ENCODE results near the gene FERD3L.

The FERD3L gene

GRCh38 chr7:19139706-19140327 lies 5.4 kb downstream of the FERD3L start:
- no peak overlapping the region for H3K4me3 ChIP-seq (ENCODE audit: extremely low read depth, insufficient read depth, low read length, poor library complexity, severe bottlenecking)
- H3K27ac ChIP-seq (ENCODE audit: low read depth, low read length, severe bottlenecking): no peak overlapping the region
- 81 to 100% methylated on average over 1 to 4 of the region's 4 CpGs for WGBS, 2 experiments (ENCODE audit: insufficient coverage in 2 of 2)
- H3K9me3 ChIP-seq (ENCODE audit: control insufficient read depth, low read length): no peaks in the 10 kb centered on the region
- no peaks in the 10 kb centered on the region for H3K4me1 ChIP-seq (ENCODE audit: control insufficient read depth, insufficient read depth, low read length, poor library complexity, severe bottlenecking)
- no peaks in the 10 kb centered on the region for H3K36me3 ChIP-seq (ENCODE audit: control insufficient read depth, insufficient read depth, low read length)

- 100% methylated on average over 1 of the region's 4 CpGs; no CpG with 5 or more reads in 1 of the 2 experiments for WGBS, 2 experiments (ENCODE audit: insufficient coverage in 2 of 2)
- Histone ChIP-seq H3K4me3 (ENCODE audit: extremely low read depth, insufficient read depth, low read length, poor library complexity, severe bottlenecking) (no peak overlapping the region), H3K36me3 (ENCODE audit: control insufficient read depth, insufficient read depth, low read length) (no peaks in the 10 kb centered on the region), H3K27ac (ENCODE audit: low read depth, low read length, severe bottlenecking) (no peak overlapping the region), H3K9me3 (ENCODE audit: control insufficient read depth, low read length) (no peaks in the 10 kb centered on the region), H3K4me1 (ENCODE audit: control insufficient read depth, insufficient read depth, low read length, poor library complexity, severe bottlenecking) (no peaks in the 10 kb centered on the region)
These were observed 11.3 kb downstream of the FERD3L start for GRCh38 chr7:19133886-19134285.

- Histone ChIP-seq H3K4me1 (ENCODE audit: control insufficient read depth, insufficient read depth, low read length, poor library complexity, severe bottlenecking) (no peaks in the 10 kb centered on the region), H3K36me3 (ENCODE audit: control insufficient read depth, insufficient read depth, low read length) (no peaks in the 10 kb centered on the region), H3K4me3 (ENCODE audit: extremely low read depth, insufficient read depth, low read length, poor library complexity, severe bottlenecking) (no peak overlapping the region), H3K9me3 (ENCODE audit: control insufficient read depth, low read length) (no peaks in the 10 kb centered on the region), H3K27ac (ENCODE audit: low read depth, low read length, severe bottlenecking) (no peak overlapping the region)
- 75 to 82% methylated on average over 2 of the region's 4 CpGs for WGBS, 2 experiments (ENCODE audit: insufficient coverage in 2 of 2)
These were observed 11.8 kb downstream of the FERD3L start for GRCh38 chr7:19133390-19133789.

- Histone ChIP-seq H3K9me3 (ENCODE audit: control insufficient read depth, low read length) (no peaks in the 10 kb centered on the region), H3K4me1 (ENCODE audit: control insufficient read depth, insufficient read depth, low read length, poor library complexity, severe bottlenecking) (no peaks in the 10 kb centered on the region), H3K4me3 (ENCODE audit: extremely low read depth, insufficient read depth, low read length, poor library complexity, severe bottlenecking) (no peak overlapping the region), H3K27ac (ENCODE audit: low read depth, low read length, severe bottlenecking) (no peak overlapping the region), H3K36me3 (ENCODE audit: control insufficient read depth, insufficient read depth, low read length) (no peaks in the 10 kb centered on the region)
- no CpG with 5 or more reads among the region's 1 CpG for WGBS, 2 experiments (ENCODE audit: insufficient coverage in 2 of 2)
These were observed 16.4 kb downstream of the FERD3L start for GRCh38 chr7:19128856-19129255.

GRCh38 chr7:19121977-19122588 lies 23.1 kb downstream of the FERD3L start:
- no peaks in the 10 kb centered on the region for H3K36me3 ChIP-seq (ENCODE audit: control insufficient read depth, insufficient read depth, low read length)
- H3K4me3 ChIP-seq (ENCODE audit: extremely low read depth, insufficient read depth, low read length, poor library complexity, severe bottlenecking): no peak overlapping the region
- no peaks in the 10 kb centered on the region for H3K9me3 ChIP-seq (ENCODE audit: control insufficient read depth, low read length)
- peaks cover 3% of the 10 kb centered on the region for H3K4me1 ChIP-seq (ENCODE audit: control insufficient read depth, insufficient read depth, low read length, poor library complexity, severe bottlenecking)
- WGBS, 2 experiments (ENCODE audit: insufficient coverage in 2 of 2): no CpG with 5 or more reads among the region's 2 CpGs
- H3K27ac ChIP-seq (ENCODE audit: low read depth, low read length, severe bottlenecking): no peak overlapping the region

- Histone ChIP-seq H3K36me3 (ENCODE audit: control insufficient read depth, insufficient read depth, low read length) (no peaks in the 10 kb centered on the region), H3K27ac (ENCODE audit: low read depth, low read length, severe bottlenecking) (no peak overlapping the region), H3K4me3 (ENCODE audit: extremely low read depth, insufficient read depth, low read length, poor library complexity, severe bottlenecking) (no peak overlapping the region), H3K9me3 (ENCODE audit: control insufficient read depth, low read length) (no peaks in the 10 kb centered on the region), H3K4me1 (ENCODE audit: control insufficient read depth, insufficient read depth, low read length, poor library complexity, severe bottlenecking) (peaks cover 5% of the 10 kb centered on the region)
- 4 to 23% methylated on average over 7 to 8 of the region's 10 CpGs for WGBS, 2 experiments (ENCODE audit: insufficient coverage in 2 of 2)
These were observed 25.2 kb downstream of the FERD3L start for GRCh38 chr7:19119870-19120486.

- Histone ChIP-seq H3K9me3 (ENCODE audit: control insufficient read depth, low read length) (no peaks in the 10 kb centered on the region), H3K27ac (ENCODE audit: low read depth, low read length, severe bottlenecking) (no peak overlapping the region), H3K36me3 (ENCODE audit: control insufficient read depth, insufficient read depth, low read length) (no peaks in the 10 kb centered on the region), H3K4me3 (ENCODE audit: extremely low read depth, insufficient read depth, low read length, poor library complexity, severe bottlenecking) (no peak overlapping the region), H3K4me1 (ENCODE audit: control insufficient read depth, insufficient read depth, low read length, poor library complexity, severe bottlenecking) (peaks cover 6% of the 10 kb centered on the region)
- 0 to 18% methylated on average over 2 to 6 of the region's 8 CpGs for WGBS, 2 experiments (ENCODE audit: insufficient coverage in 2 of 2)
These were observed 25.8 kb downstream of the FERD3L start for GRCh38 chr7:19119372-19119771.

GRCh38 chr7:19118636-19119371 lies 26.4 kb downstream of the FERD3L start:
- WGBS, 2 experiments (ENCODE audit: insufficient coverage in 2 of 2): 1 to 4% methylated on average over 19 to 21 of the region's 28 CpGs
- no peaks in the 10 kb centered on the region for H3K9me3 ChIP-seq (ENCODE audit: control insufficient read depth, low read length)
- H3K36me3 ChIP-seq (ENCODE audit: control insufficient read depth, insufficient read depth, low read length): no peaks in the 10 kb centered on the region
- H3K4me1 ChIP-seq (ENCODE audit: control insufficient read depth, insufficient read depth, low read length, poor library complexity, severe bottlenecking): peaks cover 6% of the 10 kb centered on the region
- no peak overlapping the region for H3K27ac ChIP-seq (ENCODE audit: low read depth, low read length, severe bottlenecking)
- H3K4me3 ChIP-seq (ENCODE audit: extremely low read depth, insufficient read depth, low read length, poor library complexity, severe bottlenecking): peak overlapping the region; percentile 77

- Histone ChIP-seq H3K9me3 (ENCODE audit: control insufficient read depth, low read length) (no peaks in the 10 kb centered on the region), H3K4me1 (ENCODE audit: control insufficient read depth, insufficient read depth, low read length, poor library complexity, severe bottlenecking) (peaks cover 6% of the 10 kb centered on the region), H3K4me3 (ENCODE audit: extremely low read depth, insufficient read depth, low read length, poor library complexity, severe bottlenecking) (peak overlapping the region; percentile 77), H3K27ac (ENCODE audit: low read depth, low read length, severe bottlenecking) (no peak overlapping the region), H3K36me3 (ENCODE audit: control insufficient read depth, insufficient read depth, low read length) (no peaks in the 10 kb centered on the region)
- 0 to 3% methylated on average over 21 to 31 of the region's 51 CpGs for WGBS, 2 experiments (ENCODE audit: insufficient coverage in 2 of 2)
These were observed 27.2 kb downstream of the FERD3L start for GRCh38 chr7:19117870-19118608.

GRCh38 chr7:19117091-19117869 lies 27.9 kb downstream of the FERD3L start, which contains the start of gene TWIST1:
TSS of gene TWIST1 (minus strand) at chr7:19117636. CDS start at chr7:19117321, 315 bp downstream.
- H3K4me3 ChIP-seq (ENCODE audit: extremely low read depth, insufficient read depth, low read length, poor library complexity, severe bottlenecking): peak within 1 kb of the TSS; percentile 77
- H3K9me3 ChIP-seq (ENCODE audit: control insufficient read depth, low read length): no peaks in the 10 kb centered on the region
- H3K4me1 ChIP-seq (ENCODE audit: control insufficient read depth, insufficient read depth, low read length, poor library complexity, severe bottlenecking): peaks cover 6% of the 10 kb centered on the region
- H3K36me3 ChIP-seq (ENCODE audit: control insufficient read depth, insufficient read depth, low read length): no peaks in the 10 kb centered on the region
- WGBS, 2 experiments (ENCODE audit: insufficient coverage in 2 of 2): 0% methylated on average over 28 to 41 of the region's 91 CpGs
- H3K27ac ChIP-seq (ENCODE audit: low read depth, low read length, severe bottlenecking): peak within 1 kb of the TSS; percentile 39

Measured in mesodermal cell (in vitro differentiated cells).